Measurements from ENCODE around the gene FAM24B.

FAM24B gene

GRCh38 chr10:122856902-122857301, 22.5 kb downstream of the FAM24B start:
- no peak for DNase-seq

- DNase-seq: no peak
Observed at GRCh38 chr10:122855745-122856144, 23.6 kb downstream of the FAM24B start.

GRCh38 chr10:122854648-122855047, 24.7 kb downstream of the FAM24B start:
- DNase-seq: peak; percentile 93

- DNase-seq: peak; percentile 72
Observed at GRCh38 chr10:122853665-122854313, 25.6 kb downstream of the FAM24B start.

- peak; percentile 65 for DNase-seq
Observed at GRCh38 chr10:122852261-122852660, 27.1 kb downstream of the FAM24B start.

- peak; percentile 60 for DNase-seq
Observed at GRCh38 chr10:122850705-122851640, 28.4 kb downstream of the FAM24B start.

GRCh38 chr10:122849900-122850605, 29.3 kb downstream of the FAM24B start:
- DNase-seq: no peak

GRCh38 chr10:122849090-122849489, 30.3 kb downstream of the FAM24B start:
- DNase-seq: no peak

GRCh38 chr10:122847782-122848604, 31.4 kb downstream of the FAM24B start:
- no peak for DNase-seq

GRCh38 chr10:122845783-122846332, 33.5 kb downstream of the FAM24B start, which contains the start of gene CUZD1:
CUZD1 (minus strand) TSS chr10:122845857; CDS start chr10:122845843, 14 bp downstream.
- DNase-seq: no peak

GRCh38 chr10:122844146-122844545, 35.2 kb downstream of the FAM24B start:
- no peak for DNase-seq

- no peak for DNase-seq
Observed at GRCh38 chr10:122841569-122841968, 37.8 kb downstream of the FAM24B start.

GRCh38 chr10:122839505-122839904, 39.9 kb downstream of the FAM24B start:
- no peak for DNase-seq

GRCh38 chr10:122838880-122839279, 40.5 kb downstream of the FAM24B start:
- DNase-seq: no peak

- DNase-seq: no peak
Observed at GRCh38 chr10:122835908-122836307, 43.5 kb downstream of the FAM24B start.

GRCh38 chr10:122830965-122831353, 48.4 kb downstream of the FAM24B start:
- DNase-seq: no peak

GRCh38 chr10:122830273-122830964, 49.0 kb downstream of the FAM24B start:
- no peak for DNase-seq

GRCh38 chr10:122829454-122829853, 49.9 kb downstream of the FAM24B start:
- no peak for DNase-seq

- DNase-seq: no peak
Observed at GRCh38 chr10:122828716-122829255, 50.6 kb downstream of the FAM24B start.

GRCh38 chr10:122827302-122827701, 52.1 kb downstream of the FAM24B start:
- DNase-seq: no peak

Measured in fibroblast of skin of right biceps (primary cell).